Naive thymus-derived CD8-positive, alpha-beta T cell (primary cell): Measurements from ENCODE around the gene HRC. TPM values are rescaled to one million over a fixed set of nuclear protein-coding genes. Genes with fewer than 3 reads are reported as not detected.

Experiments
- ATAC-seq, 2 donors: fragments of 150-1000 bp; cut with Tn5 transposase in 1 of 2; sonication (Bioruptor Pico), chemical (Tn5 transposase) in 1 of 2; 1 replicate in 1 of 2; 2 replicates in 1 of 2; pipeline ENCODE4 v1.10.0; 2021; ENCODE audit warnings: mild to moderate bottlenecking in 2 of 2, moderate library complexity in 2 of 2
- POLR2A ChIA-PET: fragments of 350-600 bp; sonication (Branson Sonifier 250); formaldehyde crosslinking; loops from one replicate; lab custom pipeline; 2021; ENCODE audit warnings: antibody characterized with exemption; lab: Charles Lee
- DNase-seq, 10 donors: peaks; one replicate each; pipeline versions ENCODE4 v3.0.0 to v3.0.0-alpha.2; 2020 to 2022
- H3K27ac Mint-ChIP-seq, 10 donors: one replicate each; pipeline ENCODE4 v1.8.0; 2020 to 2022; ENCODE audit warnings: mild to moderate bottlenecking in 10 of 10, mixed read lengths in 10 of 10, moderate library complexity in 4 of 10, inconsistent platforms in 1 of 10
- H3K27me3 Mint-ChIP-seq, 5 donors: one replicate each; pipeline ENCODE4 v1.8.0; 2021 to 2022; ENCODE audit warnings: mixed read lengths in 5 of 5
- H3K36me3 Mint-ChIP-seq, 3 donors: one replicate each; pipeline ENCODE4 v1.8.0; 2020 to 2022; ENCODE audit warnings: mixed read lengths in 3 of 3, mild to moderate bottlenecking in 2 of 3, inconsistent platforms in 1 of 3
- H3K4me1 Mint-ChIP-seq, 4 donors: one replicate each; pipeline ENCODE4 v1.8.0; 2021 to 2022; ENCODE audit warnings: mixed read lengths in 4 of 4
- H3K4me3 Mint-ChIP-seq, 10 donors: one replicate each; pipeline ENCODE4 v1.8.0; 2020 to 2022; ENCODE audit warnings: mild to moderate bottlenecking in 10 of 10, mixed read lengths in 10 of 10, moderate library complexity in 6 of 10, inconsistent platforms in 1 of 10
- H3K9me3 Mint-ChIP-seq, 9 donors: one replicate each; pipeline ENCODE4 v1.8.0; 2020 to 2022; ENCODE audit warnings: mixed read lengths in 9 of 9, mild to moderate bottlenecking in 3 of 9, inconsistent platforms in 1 of 9, moderate library complexity in 1 of 9
- polyA plus RNA-seq, 3 donors: library from polyadenylated mRNA; unstranded; fragments of 300-500 nt; fragmentation: Illumina TruSeq; gene quantifications; one replicate each; pipeline ENCODE4 v1.2.3, GENCODE V29; 2021
- total RNA-seq, 8 experiments: library from RNA in 2 of 8; stranded (reverse) in 2 of 8; gene quantifications; one replicate each; pipeline ENCODE4 v1.2.3 and lab custom pipeline; 2021 to 2026

The HRC gene, protein sequence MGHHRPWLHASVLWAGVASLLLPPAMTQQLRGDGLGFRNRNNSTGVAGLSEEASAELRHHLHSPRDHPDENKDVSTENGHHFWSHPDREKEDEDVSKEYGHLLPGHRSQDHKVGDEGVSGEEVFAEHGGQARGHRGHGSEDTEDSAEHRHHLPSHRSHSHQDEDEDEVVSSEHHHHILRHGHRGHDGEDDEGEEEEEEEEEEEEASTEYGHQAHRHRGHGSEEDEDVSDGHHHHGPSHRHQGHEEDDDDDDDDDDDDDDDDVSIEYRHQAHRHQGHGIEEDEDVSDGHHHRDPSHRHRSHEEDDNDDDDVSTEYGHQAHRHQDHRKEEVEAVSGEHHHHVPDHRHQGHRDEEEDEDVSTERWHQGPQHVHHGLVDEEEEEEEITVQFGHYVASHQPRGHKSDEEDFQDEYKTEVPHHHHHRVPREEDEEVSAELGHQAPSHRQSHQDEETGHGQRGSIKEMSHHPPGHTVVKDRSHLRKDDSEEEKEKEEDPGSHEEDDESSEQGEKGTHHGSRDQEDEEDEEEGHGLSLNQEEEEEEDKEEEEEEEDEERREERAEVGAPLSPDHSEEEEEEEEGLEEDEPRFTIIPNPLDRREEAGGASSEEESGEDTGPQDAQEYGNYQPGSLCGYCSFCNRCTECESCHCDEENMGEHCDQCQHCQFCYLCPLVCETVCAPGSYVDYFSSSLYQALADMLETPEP
- total RNA-seq: not detected
- polyA plus RNA-seq: not detected
- total RNA-seq (lab: John Stamatoyannopoulos, UW): 0 reads per million in 6 experiments

DNA sequence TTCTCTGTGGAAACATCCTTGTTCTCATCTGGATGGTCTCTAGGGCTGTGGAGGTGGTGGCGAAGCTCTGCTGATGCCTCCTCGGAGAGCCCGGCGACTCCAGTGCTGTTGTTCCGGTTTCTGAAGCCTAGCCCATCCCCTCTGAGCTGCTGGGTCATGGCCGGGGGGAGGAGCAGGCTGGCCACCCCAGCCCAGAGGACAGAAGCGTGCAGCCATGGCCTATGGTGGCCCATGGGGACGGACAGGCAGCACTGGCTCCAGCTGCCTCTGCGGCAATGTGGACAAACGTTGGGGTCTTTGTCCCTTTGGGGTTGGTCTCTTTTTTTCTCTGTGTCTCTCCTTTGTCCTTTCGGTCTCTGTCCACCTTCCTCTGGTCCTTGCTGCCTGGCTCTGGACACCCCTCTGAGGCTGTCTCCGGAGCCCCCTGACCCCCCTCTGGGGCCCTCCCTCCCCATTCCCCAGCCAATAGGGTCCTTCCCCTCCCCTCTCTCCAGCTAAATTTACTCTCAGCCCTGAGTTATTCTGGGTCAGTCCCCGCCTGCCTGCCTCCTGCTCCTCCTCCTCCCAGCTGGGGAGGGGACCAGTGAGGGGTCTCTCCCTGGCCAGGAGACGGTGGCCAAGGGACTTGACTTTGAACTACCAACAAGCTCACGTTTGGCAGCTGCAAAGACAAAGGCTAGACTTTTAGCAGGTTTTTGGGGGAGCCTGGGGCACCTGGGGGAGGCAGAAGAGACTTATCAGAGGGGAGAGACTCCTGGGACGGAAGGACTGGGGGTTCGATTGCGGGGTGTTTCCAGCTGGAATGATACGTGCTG lies at the start of gene HRC:
Gene HRC, minus strand, starts transcription at position 392 of the 815 bp plus-strand sequence. Its CDS starts 159 bp downstream, at position 233.
- peak within 1 kb of the TSS in 3 of 10 donors; percentile 10 to 83 (median 53) for H3K27ac Mint-ChIP-seq
- peaks cover 0 to 14% (median under 1%) of the 10 kb centered on the region in 9 donors for H3K9me3 Mint-ChIP-seq
- ATAC-seq: no peak
- peak within 1 kb of the TSS in 3 of 10 donors; percentile 21 to 60 (median 22) for H3K4me3 Mint-ChIP-seq
- H3K27me3 Mint-ChIP-seq: peaks cover 28 to 86% (median 62%) of the 10 kb centered on the region in 5 donors
- DNase-seq: no peak
- H3K36me3 Mint-ChIP-seq: peaks cover 0 to 9% (median 8%) of the 10 kb centered on the region in 3 donors
- H3K4me1 Mint-ChIP-seq: peaks cover 17 to 28% (median 25%) of the 10 kb centered on the region in 4 donors
- POLR2A ChIA-PET: no interaction called here

DNA sequence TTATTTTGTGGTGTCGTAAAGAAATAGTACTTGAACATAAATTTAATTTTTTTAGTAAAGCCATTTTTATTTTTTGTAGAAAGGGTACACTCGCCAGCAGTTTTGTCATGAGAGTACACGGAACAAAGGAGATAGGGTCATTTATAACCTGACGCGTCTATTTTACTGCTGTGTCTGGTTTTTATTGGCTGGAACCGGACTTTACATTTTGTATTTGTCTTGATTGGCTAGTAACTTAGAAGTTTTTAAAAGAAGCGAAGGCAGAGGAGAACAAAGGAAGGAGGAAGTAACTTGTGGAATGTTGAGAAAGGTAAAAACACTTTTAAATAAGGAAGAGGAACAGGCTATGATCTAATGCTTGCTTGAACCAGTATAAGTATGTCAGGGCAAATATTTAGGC lies 45.8 kb upstream of the HRC start:
- Mint-ChIP-seq H3K36me3 (no peaks in the 10 kb centered on the region), H3K4me3 (no peak overlapping the region), H3K27me3 (peaks cover 0 to 9% (median 4%) of the 10 kb centered on the region in 5 donors), H3K9me3 (no peaks in the 10 kb centered on the region), H3K27ac (no peak overlapping the region), H3K4me1 (peaks cover 0 to 3% (median 1%) of the 10 kb centered on the region in 4 donors)
- POLR2A ChIA-PET: no interaction called here
- no peak for DNase-seq
- ATAC-seq: no peak

DNA sequence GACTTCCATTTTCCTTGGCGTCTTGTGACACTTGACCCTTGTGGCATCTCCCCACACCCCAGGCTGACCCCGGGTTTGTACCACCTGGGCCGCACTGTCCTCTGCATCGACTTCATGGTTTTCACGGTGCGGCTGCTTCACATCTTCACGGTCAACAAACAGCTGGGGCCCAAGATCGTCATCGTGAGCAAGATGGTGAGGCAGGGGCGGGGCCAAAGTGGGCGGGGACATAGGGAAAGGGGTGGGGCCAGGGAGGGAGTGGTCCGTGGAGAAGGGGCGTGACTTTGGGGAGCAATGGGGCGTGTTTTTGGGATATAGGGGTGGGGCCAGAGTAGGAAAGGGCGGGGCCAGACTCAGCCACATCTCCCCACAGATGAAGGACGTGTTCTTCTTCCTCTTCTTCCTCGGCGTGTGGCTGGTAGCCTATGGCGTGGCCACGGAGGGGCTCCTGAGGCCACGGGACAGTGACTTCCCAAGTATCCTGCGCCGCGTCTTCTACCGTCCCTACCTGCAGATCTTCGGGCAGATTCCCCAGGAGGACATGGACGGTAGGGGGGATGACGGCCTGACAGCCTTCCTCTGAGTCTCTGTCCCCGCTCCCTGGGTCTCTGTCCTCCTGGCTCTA lies 45.2 kb upstream of the HRC start:
- H3K27ac Mint-ChIP-seq: no peak overlapping the region
- POLR2A ChIA-PET: no interaction called here
- ATAC-seq (no peak), DNase-seq (no peak)
- no peaks in the 10 kb centered on the region for H3K36me3 Mint-ChIP-seq
- H3K27me3 Mint-ChIP-seq: peaks cover 0 to 9% (median 4%) of the 10 kb centered on the region in 5 donors
- H3K4me3 Mint-ChIP-seq: no peak overlapping the region
- H3K4me1 Mint-ChIP-seq: peaks cover 0 to 3% (median 1%) of the 10 kb centered on the region in 4 donors
- no peaks in the 10 kb centered on the region for H3K9me3 Mint-ChIP-seq

DNA sequence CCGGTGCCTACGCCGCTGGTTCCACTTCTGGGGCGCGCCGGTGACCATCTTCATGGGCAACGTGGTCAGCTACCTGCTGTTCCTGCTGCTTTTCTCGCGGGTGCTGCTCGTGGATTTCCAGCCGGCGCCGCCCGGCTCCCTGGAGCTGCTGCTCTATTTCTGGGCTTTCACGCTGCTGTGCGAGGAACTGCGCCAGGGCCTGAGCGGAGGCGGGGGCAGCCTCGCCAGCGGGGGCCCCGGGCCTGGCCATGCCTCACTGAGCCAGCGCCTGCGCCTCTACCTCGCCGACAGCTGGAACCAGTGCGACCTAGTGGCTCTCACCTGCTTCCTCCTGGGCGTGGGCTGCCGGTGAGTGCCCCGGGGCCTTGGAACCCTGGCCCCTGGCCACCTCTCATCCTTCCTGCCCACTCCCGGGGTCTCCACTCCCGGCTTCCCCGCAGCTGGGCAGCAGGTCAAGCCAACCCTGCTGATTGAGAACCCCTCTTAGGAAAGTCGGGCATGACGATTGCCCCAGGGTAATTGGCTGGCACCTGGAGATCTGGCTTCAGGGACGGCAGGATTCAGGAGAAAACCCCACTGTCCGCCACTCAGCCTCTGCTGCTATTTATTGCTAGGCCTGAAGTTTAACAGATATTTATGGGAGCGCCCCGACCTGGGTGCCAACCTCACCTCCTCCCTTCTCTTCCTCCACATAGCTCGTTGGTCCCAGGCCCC lies 41.5 kb upstream of the HRC start:
- Mint-ChIP-seq H3K4me3 (no peak overlapping the region), H3K36me3 (no peaks in the 10 kb centered on the region), H3K4me1 (peaks cover 0 to 3% (median 1%) of the 10 kb centered on the region in 4 donors), H3K9me3 (peaks cover 0 to 2% (median 0%) of the 10 kb centered on the region in 9 donors), H3K27ac (no peak overlapping the region), H3K27me3 (peaks cover 0 to 9% (median 5%) of the 10 kb centered on the region in 5 donors)
- ATAC-seq (no peak), DNase-seq (no peak)
- POLR2A ChIA-PET: no interaction called here

DNA sequence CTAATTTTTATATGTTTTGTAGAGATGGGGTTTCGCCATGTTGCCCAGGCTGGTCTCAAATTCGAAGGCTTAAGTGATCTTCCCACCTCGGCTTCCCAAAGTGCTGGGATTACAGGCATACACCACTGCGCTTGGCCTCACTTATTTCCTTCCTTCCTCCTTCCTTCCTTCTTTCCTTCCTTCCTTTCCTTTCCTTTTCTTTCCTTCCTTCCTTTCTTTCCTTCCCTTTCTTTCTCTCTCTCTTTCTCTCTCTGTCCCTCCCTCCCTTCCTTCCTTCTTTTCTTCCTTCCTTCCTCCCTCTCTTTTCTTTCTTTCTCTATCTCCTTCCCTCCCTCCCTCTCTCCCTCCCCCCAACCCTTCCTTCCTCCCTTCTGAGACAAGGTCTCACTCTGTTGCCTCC lies 39.2 kb upstream of the HRC start:
- H3K27me3 Mint-ChIP-seq: peaks cover 0 to 9% (median 6%) of the 10 kb centered on the region in 5 donors
- no peak for DNase-seq

DNA sequence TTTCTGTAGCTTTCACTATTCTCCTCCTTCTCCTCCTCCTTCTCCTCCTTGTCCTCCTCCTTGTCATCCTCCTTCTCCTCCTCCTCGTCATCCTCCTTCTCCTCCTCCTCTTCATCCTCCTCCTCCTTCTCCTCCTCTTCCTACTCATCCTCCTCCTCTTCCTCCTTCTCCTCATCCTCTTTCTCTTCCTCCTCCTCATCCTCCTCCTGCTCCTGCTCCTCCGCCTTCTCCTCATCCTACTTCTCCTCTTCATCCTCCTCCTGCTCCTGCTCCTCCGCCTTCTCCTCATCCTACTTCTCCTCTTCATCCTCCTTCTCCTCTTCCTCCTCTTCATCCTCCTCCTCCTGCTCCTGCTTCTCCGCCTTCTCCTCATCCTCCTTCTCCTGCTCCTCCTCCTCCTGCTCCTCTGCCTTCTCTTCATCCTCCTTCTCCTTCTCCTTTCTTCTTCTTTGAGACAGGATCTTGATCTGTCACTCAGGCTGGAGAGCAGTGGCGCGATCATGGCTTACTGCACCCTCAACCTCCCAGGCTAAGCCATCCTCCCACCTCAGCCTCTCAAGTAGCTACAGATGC lies 38.7 kb upstream of the HRC start:
- ATAC-seq (no peak), DNase-seq (no peak)
- no peak overlapping the region for H3K4me3 Mint-ChIP-seq
- peaks cover 0 to 5% (median 0%) of the 10 kb centered on the region in 9 donors for H3K9me3 Mint-ChIP-seq
- H3K27me3 Mint-ChIP-seq: peaks cover 0 to 9% (median 6%) of the 10 kb centered on the region in 5 donors
- peak overlapping the region in 1 of 10 donors; percentile 55 for H3K27ac Mint-ChIP-seq
- H3K4me1 Mint-ChIP-seq: peaks cover 3 to 17% (median 11%) of the 10 kb centered on the region in 4 donors
- no peaks in the 10 kb centered on the region for H3K36me3 Mint-ChIP-seq
- POLR2A ChIA-PET: no interaction called here

More for the DNA sequence above, 39.2 kb upstream of the HRC start:
- Mint-ChIP-seq H3K27ac (no peak overlapping the region), H3K4me3 (no peak overlapping the region), H3K36me3 (no peaks in the 10 kb centered on the region), H3K4me1 (peaks cover 3 to 14% (median 9%) of the 10 kb centered on the region in 4 donors), H3K9me3 (peaks cover 0 to 5% (median 0%) of the 10 kb centered on the region in 9 donors)
- POLR2A ChIA-PET: no interaction called here
- no peak for ATAC-seq

DNA sequence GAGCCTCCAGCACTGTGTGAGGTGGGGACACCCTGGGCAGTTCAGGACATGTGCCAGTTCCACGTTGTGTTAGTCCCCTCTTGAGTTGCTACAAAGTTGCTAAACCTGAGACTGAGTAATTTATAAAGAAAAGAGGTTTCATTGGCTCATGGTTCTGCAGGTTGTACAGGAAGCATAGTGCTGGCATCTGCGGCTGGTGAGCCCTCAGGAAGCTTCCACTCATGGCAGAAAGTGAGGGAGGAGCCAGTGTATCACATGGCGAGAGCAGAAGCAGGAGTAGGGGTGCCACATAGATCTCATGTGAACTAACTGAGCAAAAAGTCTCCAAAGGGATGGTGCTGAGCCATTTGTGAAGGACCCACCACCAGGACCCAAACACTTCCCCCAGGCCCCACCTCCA lies 35.6 kb upstream of the HRC start:
- POLR2A ChIA-PET: no interaction called here
- no peak overlapping the region for H3K27ac Mint-ChIP-seq
- H3K4me3 Mint-ChIP-seq: no peak overlapping the region
- H3K9me3 Mint-ChIP-seq: peaks cover 0 to 9% (median 0%) of the 10 kb centered on the region in 9 donors
- H3K36me3 Mint-ChIP-seq: no peaks in the 10 kb centered on the region
- peaks cover 3 to 17% (median 12%) of the 10 kb centered on the region in 4 donors for H3K4me1 Mint-ChIP-seq
- ATAC-seq (no peak), DNase-seq (no peak)
- H3K27me3 Mint-ChIP-seq: peaks cover 0 to 7% (median 0%) of the 10 kb centered on the region in 5 donors

DNA sequence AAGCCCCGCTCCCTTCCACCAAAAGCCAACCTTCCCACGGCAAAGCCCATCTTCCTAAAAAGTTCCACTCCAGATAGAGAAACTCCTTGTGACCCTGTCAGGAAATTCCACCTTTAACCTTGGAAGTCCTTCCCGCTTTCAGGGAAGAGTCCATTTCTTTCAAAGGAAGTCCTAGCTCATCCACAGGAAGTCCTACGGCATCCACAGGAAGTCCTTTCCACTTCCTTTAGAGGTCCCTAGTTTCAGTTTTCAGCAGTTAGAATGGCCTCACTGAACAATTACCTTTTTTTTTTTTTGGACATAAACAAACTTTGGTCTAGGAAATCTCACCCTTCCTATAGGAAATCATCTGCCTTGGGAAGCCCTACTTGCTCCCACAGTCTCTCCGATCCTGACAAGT lies 34.1 kb upstream of the HRC start:
- H3K4me1 Mint-ChIP-seq: peaks cover 3 to 17% (median 12%) of the 10 kb centered on the region in 4 donors
- DNase-seq (no peak), ATAC-seq (no peak)
- peaks cover 0 to under 1% (median 0%) of the 10 kb centered on the region in 3 donors for H3K36me3 Mint-ChIP-seq
- H3K9me3 Mint-ChIP-seq: peaks cover 0 to 21% (median 3%) of the 10 kb centered on the region in 9 donors
- no peak overlapping the region for H3K27ac Mint-ChIP-seq
- POLR2A ChIA-PET: interaction anchor here (0.6 kb wide), 1 partner anchor 29 kb away, joined by 3 read pairs; no protein-coding TSS in a partner anchor
- no peak overlapping the region for H3K4me3 Mint-ChIP-seq
- H3K27me3 Mint-ChIP-seq: peaks cover 0 to 7% (median 0%) of the 10 kb centered on the region in 5 donors

DNA sequence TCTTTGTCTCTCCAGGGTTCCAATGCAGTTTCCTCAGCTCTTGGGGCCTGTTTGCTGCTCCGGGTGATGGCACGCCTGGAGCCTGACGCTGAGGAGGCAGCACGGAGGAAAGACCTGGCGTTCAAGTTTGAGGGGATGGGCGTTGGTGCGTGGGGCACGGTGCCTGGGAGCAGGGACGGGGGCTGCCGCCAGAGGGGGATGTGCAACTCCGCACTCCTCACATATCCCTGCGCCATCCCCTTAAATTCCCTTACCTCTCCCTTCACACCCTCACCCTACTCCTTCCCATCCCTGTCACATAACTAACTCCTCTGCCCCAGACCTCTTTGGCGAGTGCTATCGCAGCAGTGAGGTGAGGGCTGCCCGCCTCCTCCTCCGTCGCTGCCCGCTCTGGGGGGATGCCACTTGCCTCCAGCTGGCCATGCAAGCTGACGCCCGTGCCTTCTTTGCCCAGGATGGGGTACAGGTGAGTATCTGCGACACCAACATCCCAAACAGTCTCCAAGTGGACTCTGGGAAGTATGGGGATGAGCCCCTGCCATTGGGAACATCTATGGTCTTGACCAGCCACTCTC lies 33.5 kb upstream of the HRC start:
- no peak for DNase-seq
- Mint-ChIP-seq H3K9me3 (peaks cover 2 to 26% (median 9%) of the 10 kb centered on the region in 9 donors), H3K27me3 (peaks cover 0 to 3% (median 1%) of the 10 kb centered on the region in 5 donors), H3K36me3 (peaks cover 2 to 6% (median 4%) of the 10 kb centered on the region in 3 donors), H3K4me1 (peaks cover 3 to 17% (median 12%) of the 10 kb centered on the region in 4 donors), H3K27ac (no peak overlapping the region), H3K4me3 (no peak overlapping the region)
- POLR2A ChIA-PET: no interaction called here
- no peak for ATAC-seq

DNA sequence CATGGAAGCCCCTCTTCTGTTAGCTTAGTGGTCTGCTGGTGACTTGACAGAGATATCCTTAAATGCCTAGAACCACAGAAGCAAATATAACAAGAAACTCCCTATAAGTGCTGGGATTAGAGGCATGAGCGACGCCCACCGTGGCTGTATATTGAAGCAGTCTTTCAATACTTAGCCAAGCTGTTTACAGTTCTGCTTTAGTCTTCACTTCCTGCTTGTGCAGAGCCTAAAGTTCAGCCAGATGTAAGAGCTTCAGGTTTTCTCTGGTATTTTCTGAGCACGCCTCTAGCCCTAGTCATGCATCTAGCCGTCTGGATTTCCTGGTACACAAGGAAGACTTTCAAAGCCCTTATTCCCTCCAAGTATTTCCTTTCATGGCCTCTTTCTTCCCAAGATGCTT lies 30.9 kb upstream of the HRC start:
- ATAC-seq (no peak), DNase-seq (no peak)
- H3K4me1 Mint-ChIP-seq: peaks cover 3 to 17% (median 12%) of the 10 kb centered on the region in 4 donors
- no peak overlapping the region for H3K27ac Mint-ChIP-seq
- peaks cover 2 to 7% (median 6%) of the 10 kb centered on the region in 3 donors for H3K36me3 Mint-ChIP-seq
- POLR2A ChIA-PET: no interaction called here
- no peak overlapping the region for H3K4me3 Mint-ChIP-seq
- peaks cover 0 to 3% (median 0%) of the 10 kb centered on the region in 5 donors for H3K27me3 Mint-ChIP-seq
- peaks cover 2 to 34% (median 14%) of the 10 kb centered on the region in 9 donors for H3K9me3 Mint-ChIP-seq
